H9 (cell line): ENCODE measurements around the gene MADCAM1. TPM values are rescaled to one million over a fixed set of nuclear protein-coding genes. Genes with fewer than 3 reads are reported as not detected.

Experiments
- DNase-seq: peaks from one replicate; pipeline ENCODE4 v3.0.0-alpha.2; 2017
- H2AFZ ChIP-seq: one replicate; pipeline ENCODE4 v1.6.1; 2013; ENCODE audit warnings: mild to moderate bottlenecking, low read length, control low read depth, moderate library complexity
- H2AK5ac ChIP-seq: 2 replicates; pipeline ENCODE4 v1.6.1; 2013; ENCODE audit warnings: low read length, control low read depth, mixed read lengths; ENCODE audit not compliant: insufficient read length
- H2BK120ac ChIP-seq: one replicate; pipeline ENCODE4 v1.6.1; 2013; ENCODE audit warnings: low read depth, mild to moderate bottlenecking, low read length, control low read depth, inconsistent platforms; ENCODE audit not compliant: poor library complexity, severe bottlenecking
- H2BK12ac ChIP-seq: 2 replicates; pipeline ENCODE4 v1.6.1; 2013; ENCODE audit warnings: low read length, control low read depth, mixed read lengths, low read depth; ENCODE audit not compliant: insufficient read length
- H2BK15ac ChIP-seq: 2 replicates; pipeline ENCODE4 v1.6.1; 2013; ENCODE audit warnings: low read depth, low read length, control low read depth
- H2BK20ac ChIP-seq: one replicate; pipeline ENCODE4 v1.6.1; 2013; ENCODE audit warnings: low read depth, mild to moderate bottlenecking, low read length, control low read depth, inconsistent platforms; ENCODE audit not compliant: poor library complexity, severe bottlenecking
- H2BK5ac ChIP-seq: 2 replicates; pipeline ENCODE4 v1.6.1; 2013; ENCODE audit warnings: low read length, control low read depth, mixed read lengths; ENCODE audit not compliant: insufficient read length
- H3K14ac ChIP-seq: 2 replicates; pipeline ENCODE4 v1.6.1; 2013; ENCODE audit warnings: low read length, control low read depth; ENCODE audit not compliant: insufficient read depth
- H3K18ac ChIP-seq: 2 replicates; pipeline ENCODE4 v1.6.1; 2013; ENCODE audit warnings: low read depth, mild to moderate bottlenecking, mixed read lengths, low read length, control low read depth; ENCODE audit not compliant: insufficient read length
- H3K23ac ChIP-seq: 2 replicates; pipeline ENCODE4 v1.6.1; 2013; ENCODE audit warnings: low read length, control low read depth, mixed read lengths, low read depth; ENCODE audit not compliant: insufficient read length
- H3K23me2 ChIP-seq: 2 replicates; pipeline ENCODE4 v1.6.1; 2013; ENCODE audit warnings: low read depth, mild to moderate bottlenecking, mixed read lengths, low read length, control low read depth; ENCODE audit not compliant: insufficient read length, poor library complexity, severe bottlenecking
- H3K27ac ChIP-seq: 2 replicates; pipeline ENCODE4 v1.5.1; 2013; ENCODE audit warnings: low read length, control low read depth, mixed read lengths, low read depth; ENCODE audit not compliant: insufficient read length
- H3K27me3 ChIP-seq: 2 replicates; pipeline ENCODE4 v1.6.1; 2013; ENCODE audit warnings: low read length, control low read depth, inconsistent platforms; ENCODE audit not compliant: insufficient read depth
- H3K4ac ChIP-seq: 2 replicates; pipeline ENCODE4 v1.6.1; 2013; ENCODE audit warnings: low read depth, mild to moderate bottlenecking, control low read depth, inconsistent platforms, low read length, moderate library complexity
- H3K4me1 ChIP-seq: 2 replicates; pipeline ENCODE4 v1.6.1; 2013; ENCODE audit warnings: low read length, control low read depth, inconsistent platforms; ENCODE audit not compliant: insufficient read depth
- H3K4me2 ChIP-seq: 2 replicates; pipeline ENCODE4 v1.6.1; 2013; ENCODE audit warnings: low read length, control low read depth, mixed read lengths; ENCODE audit not compliant: insufficient read length, insufficient read depth
- H3K56ac ChIP-seq: 2 replicates; pipeline ENCODE4 v1.6.1; 2013; ENCODE audit warnings: low read depth, mild to moderate bottlenecking, mixed read lengths, low read length, control low read depth; ENCODE audit not compliant: insufficient read length
- H3K79me1 ChIP-seq: 2 replicates; pipeline ENCODE4 v1.6.1; 2013; ENCODE audit warnings: low read depth, mild to moderate bottlenecking, moderate library complexity, low read length, control low read depth, inconsistent platforms; ENCODE audit not compliant: insufficient read depth, poor library complexity, severe bottlenecking
- H3K79me2 ChIP-seq: 2 replicates; pipeline ENCODE4 v1.6.1; 2013; ENCODE audit warnings: low read length, control low read depth, inconsistent platforms; ENCODE audit not compliant: insufficient read depth
- H3K9ac ChIP-seq: 2 replicates; pipeline ENCODE4 v1.6.1; 2013; ENCODE audit warnings: low read length, control low read depth, mixed read lengths; ENCODE audit not compliant: insufficient read length; ENCODE audit errors: extremely low read depth
- H3K9me3 ChIP-seq: one replicate; pipeline ENCODE4 v1.6.1; 2013; ENCODE audit warnings: low read depth, low read length, inconsistent platforms; ENCODE audit not compliant: control insufficient read depth
- H3T11ph ChIP-seq: one replicate; pipeline ENCODE4 v1.6.1; 2013; ENCODE audit warnings: mild to moderate bottlenecking, low read length, control low read depth, inconsistent platforms
- H4K20me1 ChIP-seq: one replicate; pipeline ENCODE4 v1.6.1; 2013; ENCODE audit not compliant: control insufficient read depth, insufficient read length, insufficient read depth
- H4K5ac ChIP-seq: 2 replicates; pipeline ENCODE4 v1.6.1; 2013; ENCODE audit warnings: low read depth, mild to moderate bottlenecking, mixed read lengths, low read length, control low read depth; ENCODE audit not compliant: insufficient read length
- H4K8ac ChIP-seq: replicated peaks from 2 replicates; pipeline ENCODE4 v1.6.1; 2013; ENCODE audit warnings: low read length, control low read depth, mixed read lengths, low read depth; ENCODE audit not compliant: insufficient read length
- H4K91ac ChIP-seq: 2 replicates; pipeline ENCODE4 v1.6.1; 2013; ENCODE audit warnings: low read depth, mild to moderate bottlenecking, moderate library complexity, mixed read lengths, low read length, control low read depth; ENCODE audit not compliant: insufficient read length
- H3K27ac Mint-ChIP-seq, 3 experiments: 2 replicates in 2 of 3; 3 replicates in 1 of 3; pipeline ENCODE4 v1.8.0; 2020 to 2021; ENCODE audit warnings: mixed read lengths in 3 of 3, mild to moderate bottlenecking in 1 of 3, moderate library complexity in 1 of 3
- H3K27me3 Mint-ChIP-seq: 2 replicates; pipeline ENCODE4 v1.8.0; 2021; ENCODE audit warnings: low read depth, mild to moderate bottlenecking, moderate library complexity, mixed read lengths
- H3K36me3 Mint-ChIP-seq, 3 experiments: 2 replicates in 2 of 3; 3 replicates in 1 of 3; pipeline ENCODE4 v1.8.0; 2020 to 2021; ENCODE audit warnings: low read depth in 3 of 3, mixed read lengths in 3 of 3; ENCODE audit not compliant: insufficient read depth in 1 of 3
- H3K4me1 Mint-ChIP-seq, 2 experiments: 2 replicates each; pipeline ENCODE4 v1.8.0; 2020; ENCODE audit warnings: mixed read lengths in 2 of 2
- H3K4me3 Mint-ChIP-seq, 2 experiments: 2 replicates in 1 of 2; 3 replicates in 1 of 2; pipeline ENCODE4 v1.8.0; 2020 to 2021; ENCODE audit warnings: mild to moderate bottlenecking in 2 of 2, mixed read lengths in 2 of 2, moderate library complexity in 1 of 2
- H3K9me3 Mint-ChIP-seq, 2 experiments: 2 replicates in 1 of 2; 3 replicates in 1 of 2; pipeline ENCODE4 v1.8.0; 2020; ENCODE audit warnings: mild to moderate bottlenecking in 2 of 2, mixed read lengths in 2 of 2, moderate library complexity in 1 of 2
- WGBS: extraction: QIAGEN DNeasy Blood & Tissue Kit; methylation state at CpG from one replicate; pipeline ENCODE4 v1.1.7; 2013; ENCODE audit warnings: missing lambda C conversion rate, low lambda C conversion rate, mixed read lengths; ENCODE audit not compliant: insufficient read length; ENCODE audit errors: extremely low coverage; 5-methylcytosine and 5-hydroxymethylcytosine counted together
- total RNA-seq: library from RNA; stranded (reverse); gene quantifications from 2 replicates; pipeline ENCODE4 v1.2.1, GENCODE V29; 2021
- TF ChIP-seq, protein P1 (sequence below): fragments of 200-600 bp; sonication (generic); conservative IDR thresholded peaks from 3 replicates; pipeline ENCODE4 v1.8.0; 2021; ENCODE audit warnings: antibody characterized with exemption, mild to moderate bottlenecking

Gene MADCAM1
- total RNA-seq, 1 experiment from 2014 or later: 1.2 TPM

DNA sequence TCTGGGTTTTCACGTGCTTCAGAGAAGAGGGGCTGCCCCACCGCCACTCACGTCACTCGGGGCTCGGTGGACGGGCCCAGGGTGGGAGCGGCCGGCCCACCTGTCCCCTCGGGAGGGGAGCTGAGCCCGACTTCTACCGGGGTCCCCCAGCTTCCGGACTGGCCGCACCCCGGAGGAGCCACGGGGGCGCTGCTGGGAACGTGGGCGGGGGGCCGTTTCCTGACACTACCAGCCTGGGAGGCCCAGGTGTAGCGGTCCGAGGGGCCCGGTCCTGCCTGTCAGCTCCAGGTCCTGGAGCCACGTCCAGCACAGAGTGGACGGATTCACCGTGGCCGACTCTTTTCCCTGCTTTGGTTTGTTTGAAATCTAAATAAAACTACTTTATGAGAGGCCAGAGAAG, 45.4 kb downstream of the MADCAM1 start:
- Histone ChIP-seq H2BK15ac (no peak overlapping the region), H3K23ac (no peak overlapping the region), H3K9ac (no peak overlapping the region), H4K5ac (no peak overlapping the region), H3K14ac (no peak overlapping the region), H3K23me2 (no peaks in the 10 kb centered on the region), H3K18ac (no peak overlapping the region), H4K8ac (no peak overlapping the region), H3K4ac (no peak overlapping the region), H2BK120ac (no peak overlapping the region), H3K4me1 (no peaks in the 10 kb centered on the region), H3K4me2 (no peak overlapping the region), H3K27me3 (no peaks in the 10 kb centered on the region), H4K20me1 (no peaks in the 10 kb centered on the region), H4K91ac (no peak overlapping the region), H3K56ac (no peak overlapping the region), H3T11ph (no peak overlapping the region), H3K27ac (no peak overlapping the region), H3K9me3 (no peaks in the 10 kb centered on the region), H2AFZ (no peak overlapping the region), H2AK5ac (no peak overlapping the region), H2BK5ac (no peak overlapping the region), H3K79me1 (no peaks in the 10 kb centered on the region), H2BK20ac (no peak overlapping the region), H2BK12ac (no peak overlapping the region), H3K79me2 (no peaks in the 10 kb centered on the region)
- no peak for DNase-seq
- TF ChIP-seq, protein P1, sequence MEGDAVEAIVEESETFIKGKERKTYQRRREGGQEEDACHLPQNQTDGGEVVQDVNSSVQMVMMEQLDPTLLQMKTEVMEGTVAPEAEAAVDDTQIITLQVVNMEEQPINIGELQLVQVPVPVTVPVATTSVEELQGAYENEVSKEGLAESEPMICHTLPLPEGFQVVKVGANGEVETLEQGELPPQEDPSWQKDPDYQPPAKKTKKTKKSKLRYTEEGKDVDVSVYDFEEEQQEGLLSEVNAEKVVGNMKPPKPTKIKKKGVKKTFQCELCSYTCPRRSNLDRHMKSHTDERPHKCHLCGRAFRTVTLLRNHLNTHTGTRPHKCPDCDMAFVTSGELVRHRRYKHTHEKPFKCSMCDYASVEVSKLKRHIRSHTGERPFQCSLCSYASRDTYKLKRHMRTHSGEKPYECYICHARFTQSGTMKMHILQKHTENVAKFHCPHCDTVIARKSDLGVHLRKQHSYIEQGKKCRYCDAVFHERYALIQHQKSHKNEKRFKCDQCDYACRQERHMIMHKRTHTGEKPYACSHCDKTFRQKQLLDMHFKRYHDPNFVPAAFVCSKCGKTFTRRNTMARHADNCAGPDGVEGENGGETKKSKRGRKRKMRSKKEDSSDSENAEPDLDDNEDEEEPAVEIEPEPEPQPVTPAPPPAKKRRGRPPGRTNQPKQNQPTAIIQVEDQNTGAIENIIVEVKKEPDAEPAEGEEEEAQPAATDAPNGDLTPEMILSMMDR: no peak
- no CpG with 5 or more reads among the region's 26 CpGs for WGBS
- peaks cover 0 to 2% of the 10 kb centered on the region in 2 experiments; a peak in 2 of 4 replicates for H3K4me1 Mint-ChIP-seq
- no peak overlapping the region for H3K4me3 Mint-ChIP-seq
- peaks cover 11 to 31% (median 26%) of the 10 kb centered on the region in 3 experiments for H3K36me3 Mint-ChIP-seq
- peak overlapping the region in 1 of 3 experiments; percentile 63; a peak in 1 of 7 replicates for H3K27ac Mint-ChIP-seq
- no peaks in the 10 kb centered on the region for H3K9me3 Mint-ChIP-seq
- H3K27me3 Mint-ChIP-seq: peaks cover 11% of the 10 kb centered on the region
